GM19193 (cell line): Measurements from ENCODE around the gene MT1H.

ENCODE experiments used
- POLR2A ChIP-seq: IDR thresholded peaks from 4 replicates; pipeline ENCODE4 v1.6.1; 2011; ENCODE audit not compliant: insufficient read depth, insufficient read length; ENCODE audit errors: extremely low read depth

The MT1H gene

GRCh38 chr16:56633535-56633934 lies 36.1 kb upstream of the MT1H start:
- TF ChIP-seq POLR2A: no peak

GRCh38 chr16:56634715-56635440 lies 34.7 kb upstream of the MT1H start:
- TF ChIP-seq POLR2A: no peak

GRCh38 chr16:56635441-56635967 lies 34.1 kb upstream of the MT1H start:
- no peak for TF ChIP-seq POLR2A

- TF ChIP-seq POLR2A: no peak
These were observed 32.8 kb upstream of the MT1H start for GRCh38 chr16:56636616-56637413.

GRCh38 chr16:56637814-56638750 lies 31.5 kb upstream of the MT1H start, which contains the start of gene MT1A:
MT1A (plus strand) TSS chr16:56638666; CDS start chr16:56638739, 73 bp downstream.
- no peak for TF ChIP-seq POLR2A

- no peak for TF ChIP-seq POLR2A
These were observed 30.6 kb upstream of the MT1H start for GRCh38 chr16:56639045-56639444.

GRCh38 chr16:56640076-56640475 lies 29.5 kb upstream of the MT1H start:
- TF ChIP-seq POLR2A: no peak

- TF ChIP-seq POLR2A: no peak
These were observed 28.4 kb upstream of the MT1H start for GRCh38 chr16:56641166-56641565.

- TF ChIP-seq POLR2A: no peak
These were observed 26.4 kb upstream of the MT1H start for GRCh38 chr16:56643080-56643778.

GRCh38 chr16:56643833-56644232 lies 25.8 kb upstream of the MT1H start:
- TF ChIP-seq POLR2A: no peak

- no peak for TF ChIP-seq POLR2A
These were observed 24.3 kb upstream of the MT1H start for GRCh38 chr16:56645311-56645710.

GRCh38 chr16:56645838-56646237 lies 23.8 kb upstream of the MT1H start:
- TF ChIP-seq POLR2A: no peak

- no peak for TF ChIP-seq POLR2A
These were observed 21.8 kb upstream of the MT1H start for GRCh38 chr16:56647641-56648431.
